Muscle layer of duodenum (tissue), 2 donors: ENCODE results near the gene ATP10A.

ENCODE experiments used
- H3K27ac ChIP-seq: one replicate; pipeline ENCODE4 v1.7.0; 2013; ENCODE audit warnings: mild to moderate bottlenecking, low read length
- H3K27me3 ChIP-seq: one replicate; pipeline ENCODE4 v1.7.0; 2013; ENCODE audit warnings: low read depth, mild to moderate bottlenecking, control low read depth, low read length
- H3K36me3 ChIP-seq, 2 donors: one replicate each; pipeline ENCODE4 v1.7.0; 2013; ENCODE audit warnings: low read length in 2 of 2, control low read depth in 1 of 2, mild to moderate bottlenecking in 1 of 2; ENCODE audit not compliant: insufficient read depth in 2 of 2, control insufficient read depth in 1 of 2
- H3K4me1 ChIP-seq, 2 donors: one replicate each; pipeline ENCODE4 v1.7.0; 2013; ENCODE audit warnings: low read length in 2 of 2, mild to moderate bottlenecking in 2 of 2, control low read depth in 1 of 2, moderate library complexity in 1 of 2; ENCODE audit not compliant: insufficient read depth in 2 of 2, control insufficient read depth in 1 of 2
- H3K4me3 ChIP-seq, 2 donors: one replicate each; pipeline ENCODE4 v1.7.0; 2013; ENCODE audit warnings: low read length in 2 of 2, low read depth in 1 of 2, mild to moderate bottlenecking in 1 of 2
- H3K9me3 ChIP-seq, 2 donors: one replicate each; pipeline ENCODE4 v1.7.0; 2013; ENCODE audit warnings: low read length in 2 of 2, control low read depth in 1 of 2, mild to moderate bottlenecking in 1 of 2; ENCODE audit not compliant: control insufficient read depth in 1 of 2
- donor health status: healthy.

Gene ATP10A

DNA sequence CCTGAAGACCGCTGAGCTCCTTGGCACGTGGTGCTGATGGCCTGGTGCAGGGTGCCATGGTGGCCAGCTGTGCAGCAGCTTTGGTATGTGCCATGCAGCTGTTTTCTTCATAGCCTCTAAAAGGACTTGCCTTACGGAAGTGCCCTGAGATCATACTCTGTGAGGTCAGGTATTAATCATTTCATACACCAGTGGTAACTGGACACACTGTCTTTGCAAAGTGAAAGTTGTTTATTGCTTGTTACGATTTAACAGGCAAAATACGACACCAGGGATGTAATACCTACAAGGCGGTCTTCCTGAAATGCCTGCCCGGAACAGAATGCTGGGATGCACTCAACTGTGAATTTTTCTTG lies 184.6 kb downstream of the ATP10A start:
- Histone ChIP-seq H3K27me3 (no peaks in the 10 kb centered on the region), H3K36me3 (peaks cover 0 to 15% of the 10 kb centered on the region in 2 donors), H3K9me3 (no peaks in the 10 kb centered on the region), H3K4me1 (peaks cover 0 to 4% of the 10 kb centered on the region in 2 donors), H3K27ac (no peak overlapping the region), H3K4me3 (no peak overlapping the region)

DNA sequence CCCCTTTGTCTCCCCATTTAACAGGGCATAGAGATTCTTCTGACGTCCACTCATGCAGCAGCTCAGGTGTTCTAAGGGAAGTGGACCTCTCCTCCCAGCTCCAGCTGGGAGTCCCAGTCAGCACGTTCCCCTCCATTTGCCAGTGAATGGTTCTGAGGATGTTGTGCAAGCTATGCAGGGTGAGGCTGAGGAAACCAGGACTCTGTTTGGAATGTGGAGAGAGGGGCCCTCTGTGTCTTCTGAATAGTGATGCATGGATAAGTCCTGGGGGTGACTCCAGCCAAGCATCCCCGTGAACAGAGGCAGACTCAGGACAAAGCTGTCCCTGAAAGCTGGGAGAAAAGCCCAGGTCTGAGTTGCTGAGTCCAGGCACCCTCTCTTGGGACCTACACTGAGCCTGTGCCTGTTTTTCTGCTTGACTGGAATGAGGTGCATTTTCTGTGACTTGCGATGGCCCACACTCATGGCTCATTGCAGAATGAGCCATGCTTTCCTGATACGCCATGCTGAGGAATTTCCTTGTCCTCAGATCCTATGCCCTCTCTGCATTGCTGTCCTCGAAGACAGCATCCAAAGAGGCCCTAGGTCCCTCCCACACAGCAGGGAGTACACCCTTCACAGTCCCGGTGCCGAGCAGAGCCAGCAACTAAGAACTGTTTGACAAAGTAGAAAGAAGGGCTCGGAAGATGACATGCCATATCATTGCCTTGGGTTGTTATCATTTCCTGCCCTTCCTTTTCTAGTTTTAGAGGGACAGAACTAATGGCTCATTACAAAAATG lies 185.2 kb downstream of the ATP10A start:
- peaks cover 0 to 4% of the 10 kb centered on the region in 2 donors for H3K4me1 ChIP-seq
- H3K9me3 ChIP-seq, result no peaks in the 10 kb centered on the region
- H3K4me3 ChIP-seq, result no peak overlapping the region
- peaks cover 0 to 15% of the 10 kb centered on the region in 2 donors for H3K36me3 ChIP-seq
- no peak overlapping the region for H3K27ac ChIP-seq
- no peaks in the 10 kb centered on the region for H3K27me3 ChIP-seq

DNA sequence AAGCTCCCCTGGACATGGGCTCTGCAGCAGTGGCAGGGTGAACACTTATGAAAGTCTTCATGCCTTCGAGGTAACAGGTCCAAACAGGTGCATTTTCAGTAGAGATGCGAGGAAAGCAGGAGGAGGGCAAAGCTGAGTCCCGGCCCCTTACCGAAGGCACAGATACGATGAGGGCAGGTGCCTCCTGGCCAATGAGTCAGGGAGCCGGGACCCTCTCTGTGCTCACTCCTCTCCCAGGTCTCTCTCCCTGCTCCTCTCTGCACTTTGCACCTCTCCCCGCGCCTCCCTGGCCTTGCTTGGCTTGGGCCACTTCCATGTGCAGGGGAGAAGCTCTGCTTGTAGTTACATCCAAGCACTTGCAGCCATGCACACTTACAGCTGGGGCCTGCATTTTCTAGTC lies 187.1 kb downstream of the ATP10A start:
- Histone ChIP-seq H3K36me3 (peaks cover 0 to 15% of the 10 kb centered on the region in 2 donors), H3K4me1 (peaks cover 0 to 7% of the 10 kb centered on the region in 2 donors), H3K4me3 (no peak overlapping the region), H3K9me3 (no peaks in the 10 kb centered on the region), H3K27me3 (no peaks in the 10 kb centered on the region), H3K27ac (no peak overlapping the region)

GRCh38 chr15:25675396-25675795 lies 187.7 kb downstream of the ATP10A start:
- Histone ChIP-seq H3K36me3 (peaks cover 0 to 15% of the 10 kb centered on the region in 2 donors), H3K27ac (no peak overlapping the region), H3K27me3 (no peaks in the 10 kb centered on the region), H3K9me3 (no peaks in the 10 kb centered on the region), H3K4me1 (peaks cover 0 to 14% of the 10 kb centered on the region in 2 donors), H3K4me3 (no peak overlapping the region)

DNA sequence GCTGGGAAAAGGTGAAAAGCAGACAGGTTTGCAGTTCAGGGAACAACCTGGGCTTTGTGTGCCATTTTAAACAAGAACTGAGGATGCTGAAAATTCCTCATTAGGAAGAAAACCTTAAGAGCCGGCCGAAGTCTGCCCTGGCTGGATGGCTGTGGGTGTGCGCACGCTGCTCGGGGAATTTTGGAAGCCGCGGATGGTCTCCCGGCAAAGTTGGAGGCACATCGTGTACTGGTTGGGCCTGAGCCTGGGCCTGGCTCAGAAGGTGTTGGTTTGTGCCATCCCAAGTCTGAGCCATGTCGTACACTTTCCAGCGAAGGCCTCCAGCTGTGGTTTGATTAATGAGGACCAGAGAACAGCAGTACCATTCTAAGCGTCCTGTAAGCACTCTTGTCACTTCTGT lies 188.2 kb downstream of the ATP10A start:
- H3K4me3 ChIP-seq, result no peak overlapping the region
- H3K36me3 ChIP-seq, result peaks cover 0 to 11% of the 10 kb centered on the region in 2 donors
- H3K4me1 ChIP-seq, result peaks cover 0 to 18% of the 10 kb centered on the region in 2 donors
- H3K27ac ChIP-seq, result no peak overlapping the region
- no peaks in the 10 kb centered on the region for H3K9me3 ChIP-seq
- H3K27me3 ChIP-seq, result no peaks in the 10 kb centered on the region

- no peak overlapping the region for H3K27ac ChIP-seq
- peaks cover 0 to 5% of the 10 kb centered on the region in 2 donors for H3K36me3 ChIP-seq
- no peak overlapping the region for H3K4me3 ChIP-seq
- no peaks in the 10 kb centered on the region for H3K27me3 ChIP-seq
- H3K4me1 ChIP-seq, result peaks cover 0 to 28% of the 10 kb centered on the region in 2 donors
- H3K9me3 ChIP-seq, result no peaks in the 10 kb centered on the region
Observed at GRCh38 chr15:25673972-25674371, 189.2 kb downstream of the ATP10A start.

DNA sequence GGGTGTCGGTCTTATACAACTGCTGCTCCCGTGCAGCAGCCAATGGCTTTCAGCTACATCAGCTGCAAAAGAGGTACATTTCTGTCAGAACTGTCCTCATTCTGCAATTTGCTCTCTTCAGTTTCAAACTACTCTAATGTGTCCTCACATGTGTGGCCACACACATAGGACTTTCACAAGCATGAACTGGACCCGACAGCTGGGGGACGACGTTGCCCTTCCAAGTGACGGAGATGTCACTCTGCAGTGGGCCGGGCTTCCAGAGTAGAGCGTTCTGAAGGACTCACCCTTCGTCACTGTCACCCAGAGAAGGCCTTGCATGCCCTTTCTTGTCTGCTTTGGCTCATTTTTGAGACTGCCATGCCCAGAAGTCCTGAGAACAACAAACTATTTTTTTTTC lies 189.8 kb downstream of the ATP10A start:
- no peak overlapping the region for H3K4me3 ChIP-seq
- no peaks in the 10 kb centered on the region for H3K27me3 ChIP-seq
- no peak overlapping the region for H3K27ac ChIP-seq
- H3K36me3 ChIP-seq, result peaks cover 0 to under 1% of the 10 kb centered on the region in 2 donors
- no peaks in the 10 kb centered on the region for H3K9me3 ChIP-seq
- H3K4me1 ChIP-seq, result peaks cover 0 to 30% of the 10 kb centered on the region in 2 donors

DNA sequence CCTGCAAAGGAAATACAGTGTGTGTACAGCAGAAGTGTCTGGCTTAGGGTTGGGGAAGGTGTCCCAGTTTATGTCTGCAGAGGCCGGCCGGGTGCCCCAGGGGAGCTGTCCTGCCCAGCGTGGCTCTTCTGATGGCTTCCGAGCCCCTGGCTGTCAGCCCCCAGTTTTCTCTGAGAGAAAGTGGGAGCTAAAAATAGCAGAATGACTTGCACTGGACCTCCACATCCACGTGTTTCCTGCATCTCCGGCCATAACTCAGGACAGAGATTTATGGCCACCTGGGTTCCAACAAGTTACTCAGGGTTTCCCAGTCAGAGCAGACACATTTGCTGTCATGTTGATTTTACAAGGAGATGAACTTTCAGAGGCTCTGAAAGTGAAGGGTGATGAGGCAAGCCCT lies 192.0 kb downstream of the ATP10A start:
- H3K27ac ChIP-seq, result no peak overlapping the region
- peaks cover 0 to 30% of the 10 kb centered on the region in 2 donors for H3K4me1 ChIP-seq
- peak overlapping the region in 1 of 2 donors; percentile 50 for H3K4me3 ChIP-seq

GRCh38 chr15:25670621-25671020 lies 192.5 kb downstream of the ATP10A start:
- no peaks in the 10 kb centered on the region for H3K36me3 ChIP-seq
- H3K27me3 ChIP-seq, result no peaks in the 10 kb centered on the region
- H3K9me3 ChIP-seq, result no peaks in the 10 kb centered on the region
- peaks cover 0 to 30% of the 10 kb centered on the region in 2 donors for H3K4me1 ChIP-seq
- no peak overlapping the region for H3K27ac ChIP-seq
- H3K4me3 ChIP-seq, result peak overlapping the region; percentile 18 to 50

More for the DNA sequence above, 192.0 kb downstream of the ATP10A start:
- Histone ChIP-seq H3K9me3 (no peaks in the 10 kb centered on the region), H3K36me3 (no peaks in the 10 kb centered on the region), H3K27me3 (no peaks in the 10 kb centered on the region)

GRCh38 chr15:25670025-25670554 lies 193.0 kb downstream of the ATP10A start:
- H3K9me3 ChIP-seq, result no peaks in the 10 kb centered on the region
- H3K4me1 ChIP-seq, result peaks cover 0 to 30% of the 10 kb centered on the region in 2 donors
- H3K4me3 ChIP-seq, result peak overlapping the region in 1 of 2 donors; percentile 50
- no peaks in the 10 kb centered on the region for H3K36me3 ChIP-seq
- no peak overlapping the region for H3K27ac ChIP-seq
- no peaks in the 10 kb centered on the region for H3K27me3 ChIP-seq

GRCh38 chr15:25668901-25669300 lies 194.2 kb downstream of the ATP10A start:
- Histone ChIP-seq H3K4me1 (peaks cover 0 to 30% of the 10 kb centered on the region in 2 donors), H3K36me3 (no peaks in the 10 kb centered on the region), H3K27me3 (no peaks in the 10 kb centered on the region), H3K27ac (no peak overlapping the region), H3K9me3 (no peaks in the 10 kb centered on the region), H3K4me3 (no peak overlapping the region)
